H1 (cell line): Measurements from ENCODE around the gene PAK5. TPM values are rescaled to one million over a fixed set of nuclear protein-coding genes. Genes with fewer than 3 reads are reported as not detected.

Experiments used
- CTCF ChIA-PET: fragments of 300-600 bp; sonication (Branson Sonifier 250); formaldehyde crosslinking; loops from one replicate; lab custom pipeline; 2021; ENCODE audit not compliant: partially characterized antibody; lab: Charles Lee
- POLR2A ChIA-PET: fragments of 300-600 bp; sonication (Branson Sonifier 250); formaldehyde crosslinking; loops from one replicate; lab custom pipeline; 2021; ENCODE audit warnings: inconsistent platforms; ENCODE audit not compliant: partially characterized antibody; lab: Charles Lee
- DNase-seq, 2 experiments: peaks; one replicate each; pipeline versions ENCODE4 v3.0.0 to v3.0.0-alpha.2; 2010 to 2022; ENCODE audit warnings: low spot score in 2 of 2, low read depth in 1 of 2, mixed read lengths in 1 of 2
- FAIRE-seq: peaks from 2 replicates; lab custom pipeline; 2011; peaks lifted over from hg19 to GRCh38; lab: Jason Lieb, UNC
- H2AFZ ChIP-seq: 2 replicates; pipeline ENCODE4 v1.8.1; 2012; ENCODE audit warnings: low read length, inconsistent platforms
- H2AK5ac ChIP-seq: 2 replicates; pipeline ENCODE4 v1.6.1; 2013; ENCODE audit warnings: low read depth, low read length
- H2BK120ac ChIP-seq: replicated peaks from 2 replicates; pipeline ENCODE3; 2013; ENCODE audit warnings: low read depth, low read length, inconsistent platforms
- H2BK12ac ChIP-seq: 2 replicates; pipeline ENCODE4 v1.6.1; 2013; ENCODE audit warnings: low read depth, low read length
- H2BK15ac ChIP-seq: 2 replicates; pipeline ENCODE4 v1.6.1; 2013; ENCODE audit warnings: low read length
- H2BK20ac ChIP-seq: 2 replicates; pipeline ENCODE4 v1.6.1; 2013; ENCODE audit warnings: low read length
- H2BK5ac ChIP-seq: 2 replicates; pipeline ENCODE4 v1.6.1; 2013; ENCODE audit warnings: low read depth, low read length
- H3K14ac ChIP-seq: 2 replicates; pipeline ENCODE4 v1.6.1; 2013; ENCODE audit warnings: inconsistent platforms; ENCODE audit not compliant: insufficient read length
- H3K18ac ChIP-seq: 2 replicates; pipeline ENCODE4 v1.6.1; 2013; ENCODE audit warnings: low read length; ENCODE audit errors: extremely low read depth
- H3K23ac ChIP-seq: 2 replicates; pipeline ENCODE4 v1.6.1; 2013; ENCODE audit warnings: inconsistent platforms; ENCODE audit not compliant: insufficient read length
- H3K23me2 ChIP-seq: 2 replicates; pipeline ENCODE4 v1.6.1; 2013; ENCODE audit warnings: low read depth, low read length
- H3K27ac ChIP-seq: 2 replicates; pipeline ENCODE4 v1.6.1; 2011; ENCODE audit warnings: low read depth, low read length, inconsistent platforms
- H3K27me3 ChIP-seq, 4 experiments: replicated peaks in 1 of 4; 1 replicate in 1 of 4; 2 replicates in 3 of 4; pipeline versions ENCODE4 v1.6.1 to v1.8.1; 2011 to 2013; ENCODE audit warnings: low read length in 3 of 4, mild to moderate bottlenecking in 3 of 4, inconsistent platforms in 2 of 4, mixed read lengths in 2 of 4, moderate library complexity in 1 of 4; ENCODE audit not compliant: control insufficient read depth in 3 of 4, insufficient read depth in 3 of 4; ENCODE audit errors: extremely low read depth in 1 of 4
- H3K36me3 ChIP-seq, 4 experiments: 2 replicates each; pipeline versions ENCODE4 v1.6.1 to v1.8.1; 2011 to 2013; ENCODE audit warnings: mild to moderate bottlenecking in 4 of 4, low read length in 3 of 4, moderate library complexity in 2 of 4, control low read depth in 1 of 4, inconsistent platforms in 1 of 4; ENCODE audit not compliant: insufficient read depth in 4 of 4, control insufficient read depth in 2 of 4
- H3K4ac ChIP-seq: replicated peaks from 2 replicates; pipeline ENCODE3; 2013; ENCODE audit warnings: low read length, low read depth, mixed read lengths, inconsistent platforms; ENCODE audit not compliant: insufficient read length
- H3K4me1 ChIP-seq, 4 experiments: replicated peaks in 1 of 4; 1 replicate in 1 of 4; 2 replicates in 3 of 4; pipeline versions ENCODE4 v1.6.1 to v1.8.1; 2011 to 2013; ENCODE audit warnings: low read length in 3 of 4, inconsistent platforms in 2 of 4, mixed read lengths in 1 of 4; ENCODE audit not compliant: insufficient read depth in 4 of 4, control insufficient read depth in 3 of 4
- H3K4me2 ChIP-seq, 2 experiments: 2 replicates each; pipeline versions ENCODE4 v1.6.1 to v1.8.1; 2011 to 2013; ENCODE audit warnings: low read depth in 2 of 2, low read length in 2 of 2, control low read depth in 1 of 2, inconsistent platforms in 1 of 2, mild to moderate bottlenecking in 1 of 2; ENCODE audit not compliant: insufficient read depth in 1 of 2
- H3K4me3 ChIP-seq, 4 experiments: fragments of 200-600, 300-600 bp in 1 of 4; sonication (generic), shearing (Covaris generic), sonication (Bioruptor Twin) in 1 of 4; 2 replicates each; pipeline versions ENCODE4 v1.5.1 to v1.8.1; 2011 to 2016; ENCODE audit warnings: low read length in 4 of 4, low read depth in 3 of 4, control low read depth in 2 of 4, inconsistent platforms in 2 of 4, mild to moderate bottlenecking in 2 of 4, mixed read lengths in 1 of 4, moderate library complexity in 1 of 4; ENCODE audit not compliant: insufficient read depth in 2 of 4; ENCODE audit errors: extremely low read depth in 1 of 4
- H3K56ac ChIP-seq: replicated peaks from 2 replicates; pipeline ENCODE3; 2013; ENCODE audit warnings: low read depth, mild to moderate bottlenecking, mixed read lengths, low read length, inconsistent platforms; ENCODE audit not compliant: insufficient read length
- H3K79me1 ChIP-seq: 2 replicates; pipeline ENCODE4 v1.6.1; 2013; ENCODE audit warnings: low read depth, low read length, control low read depth
- H3K79me2 ChIP-seq, 2 experiments: 2 replicates each; pipeline versions ENCODE4 v1.6.1 to v1.8.1; 2012 to 2013; ENCODE audit warnings: low read length in 2 of 2, mild to moderate bottlenecking in 2 of 2, inconsistent platforms in 1 of 2; ENCODE audit not compliant: insufficient read depth in 2 of 2, control insufficient read depth in 1 of 2
- H3K9ac ChIP-seq, 4 experiments: replicated peaks in 1 of 4; 1 replicate in 1 of 4; 2 replicates in 3 of 4; pipeline versions ENCODE4 v1.6.1 to v1.8.1; 2011 to 2013; ENCODE audit warnings: low read depth in 3 of 4, low read length in 3 of 4, control low read depth in 2 of 4, mild to moderate bottlenecking in 2 of 4, moderate library complexity in 2 of 4, inconsistent platforms in 1 of 4; ENCODE audit errors: extremely low read depth in 1 of 4
- H3K9me3 ChIP-seq, 2 experiments: 2 replicates each; pipeline versions ENCODE4 v1.6.1 to v1.8.1; 2012 to 2013; ENCODE audit warnings: mild to moderate bottlenecking in 2 of 2, moderate library complexity in 2 of 2, control low read depth in 1 of 2, inconsistent platforms in 1 of 2, low read depth in 1 of 2, low read length in 1 of 2, mixed read lengths in 1 of 2; ENCODE audit not compliant: insufficient read depth in 2 of 2
- H4K20me1 ChIP-seq, 2 experiments: replicated peaks in 1 of 2; 2 replicates each; pipeline versions ENCODE3 to v1.8.1; 2011 to 2013; ENCODE audit warnings: inconsistent platforms in 2 of 2, low read length in 2 of 2, mild to moderate bottlenecking in 1 of 2; ENCODE audit not compliant: insufficient read depth in 2 of 2, control insufficient read depth in 1 of 2
- H4K5ac ChIP-seq: 2 replicates; pipeline ENCODE4 v1.6.1; 2013; ENCODE audit warnings: low read length, low read depth, mixed read lengths, inconsistent platforms; ENCODE audit not compliant: insufficient read length
- H4K8ac ChIP-seq: 2 replicates; pipeline ENCODE4 v1.8.0; 2013; ENCODE audit warnings: mild to moderate bottlenecking, moderate library complexity, low read length, inconsistent platforms; ENCODE audit not compliant: insufficient read depth; ENCODE audit errors: extremely low read depth
- H4K91ac ChIP-seq: replicated peaks from 2 replicates; pipeline ENCODE3; 2013; ENCODE audit warnings: low read length, mixed read lengths, inconsistent platforms; ENCODE audit not compliant: insufficient read length
- ATF2 ChIP-seq: IDR thresholded peaks from 2 replicates; pipeline ENCODE4 v1.6.1; 2012; ENCODE audit warnings: low read length, inconsistent platforms
- E2F6 ChIP-seq: IDR thresholded peaks from 2 replicates; pipeline ENCODE4 v1.6.1; 2012; ENCODE audit warnings: inconsistent platforms
- EZH2 ChIP-seq: fragments of 200-600 bp; sonication (generic); IDR thresholded peaks from 2 replicates; pipeline ENCODE4 v1.7.1; 2012; ENCODE audit warnings: low read depth, mild to moderate bottlenecking, moderate library complexity, low read length, inconsistent platforms; ENCODE audit not compliant: severe bottlenecking
- MAX ChIP-seq: IDR thresholded peaks from 2 replicates; pipeline ENCODE4 v1.6.1; 2012; ENCODE audit warnings: inconsistent platforms
- RNF2 ChIP-seq: fragments of 200-900, 300-1000 bp; sonication (generic); IDR thresholded peaks from 2 replicates; pipeline ENCODE4 v1.7.1; 2016; ENCODE audit warnings: borderline replicate concordance, low read depth, mild to moderate bottlenecking, antibody characterized with exemption, low read length; ENCODE audit not compliant: poor library complexity, severe bottlenecking; ENCODE audit errors: missing control alignments
- SUZ12 ChIP-seq: fragments of 200-600 bp; sonication (generic); IDR thresholded peaks from 2 replicates; pipeline ENCODE4 v1.6.1; 2012; ENCODE audit warnings: mild to moderate bottlenecking, inconsistent platforms, low read length, moderate library complexity, mixed read lengths
- TEAD4 ChIP-seq: IDR thresholded peaks from 2 replicates; pipeline ENCODE4 v1.6.1; 2012; ENCODE audit warnings: low read depth, low read length, inconsistent platforms, mixed read lengths
- YY1 ChIP-seq: IDR thresholded peaks from 2 replicates; pipeline ENCODE4 v1.6.1; 2011; ENCODE audit warnings: low read depth, mild to moderate bottlenecking, low read length
- WGBS, 2 experiments: shearing (Covaris generic) in 1 of 2; methylation state at CpG; one replicate each; pipeline versions ENCODE4 v1.1.6 to v1.1.7; 2013 to 2015; ENCODE audit warnings: low lambda C conversion rate in 2 of 2, mixed read lengths in 2 of 2, inconsistent platforms in 1 of 2, low coverage in 1 of 2, missing lambda C conversion rate in 1 of 2; ENCODE audit not compliant: insufficient replicate concordance in 2 of 2, insufficient coverage in 1 of 2, insufficient read length in 1 of 2; ENCODE audit errors: extremely low coverage in 1 of 2, missing lambda C conversion rate in 1 of 2; 5-methylcytosine and 5-hydroxymethylcytosine counted together
- polyA plus RNA-seq, 7 experiments: library from polyadenylated mRNA; depleted of rRNA in 3 of 7; stranded (reverse) in 5 of 7; unstranded in 2 of 7; fragments of >200 nt in 5 of 7; fragments of 200-250 nt in 2 of 7; gene quantifications; 1 replicate in 5 of 7; 2 replicates in 1 of 7; 4 replicates in 1 of 7; pipeline versions ENCODE4 v1.2.1 to v1.2.3, GENCODE V29; 2011 to 2013; ENCODE audit warnings: missing spikeins in 2 of 7, mixed read lengths in 2 of 7
- total RNA-seq: library from RNA; stranded (reverse); fragmentation: NEBNext Ultra II Directional; extraction: Animal tissue kit (Norgen Biotek cat#: 25700); gene quantifications from 2 replicates; pipeline ENCODE4 v1.2.1, GENCODE V29; 2021

PAK5 gene
- total and polyA plus RNA-seq, 2 of the 8 experiments (the other 6 are each of a cell fraction or from before 2014, with no cell fraction given): 0.54 to 0.80 TPM

GRCh38 chr20:9506280-9506821, 332.5 kb downstream of the PAK5 start:
- Histone ChIP-seq H3K79me1 (no peaks in the 10 kb centered on the region), H3K9me3 (no peaks in the 10 kb centered on the region), H2AK5ac (no peak overlapping the region), H2BK20ac (no peak overlapping the region), H3K9ac (no peak overlapping the region), H2BK12ac (peak overlapping the region; percentile 40; the same call in 1 of the 2 replicates), H4K8ac (no peak overlapping the region), H3K23ac (no peak overlapping the region), H3K14ac (no peak overlapping the region), H2BK120ac (no peak overlapping the region), H4K5ac (no peak overlapping the region), H2BK15ac (peak overlapping the region; percentile 82), H2BK5ac (no peak overlapping the region; the same call in 1 of the 2 replicates), H3K27ac (no peak overlapping the region), H4K20me1 (peaks cover 0 to 5% of the 10 kb centered on the region in 2 experiments), H3K4me3 (peak overlapping the region in 3 of 4 experiments; percentile 23 to 55 (median 35); a peak in 6 of 8 replicates), H3K18ac (peak overlapping the region; percentile 62; the same call in 1 of the 2 replicates), H4K91ac (no peak overlapping the region), H3K56ac (no peak overlapping the region), H3K23me2 (peaks cover 7% of the 10 kb centered on the region; the same call in 1 of the 2 replicates), H3K4ac (no peak overlapping the region), H3K36me3 (no peaks in the 10 kb centered on the region), H3K4me2 (peak overlapping the region; percentile 80 to 82), H2AFZ (0 out of 2 replicates have a peak overlapping the region, but pooled peaks have one; percentile 4), H3K4me1 (peaks cover 3 to 25% (median 15%) of the 10 kb centered on the region in 4 experiments), H3K79me2 (no peaks in the 10 kb centered on the region), H3K27me3 (peaks cover 56 to 70% (median 68%) of the 10 kb centered on the region in 4 experiments)
- DNase-seq: peak in 1 of 2 experiments; percentile 57
- FAIRE-seq: no peak
- CTCF ChIA-PET: interaction anchor here (0.6 to 7.8 kb wide), 8 partner anchors 12 to 114 kb away, joined by 3 to 79 read pairs (median 6); partner anchors contain the start of gene LAMP5
- POLR2A ChIA-PET: interaction anchor here (1.2 kb wide), 1 partner anchor 8 kb away, joined by 3 read pairs; the partner anchor contains the start of gene LAMP5
- 8% methylated on average over 23 of the region's 34 CpGs; no CpG with 5 or more reads in 1 of the 2 experiments for WGBS, 2 experiments
- TF ChIP-seq YY1 (no peak), TEAD4 (no peak), RNF2 (peak; percentile 37), EZH2 (peak; percentile 84), MAX (peak; percentile 71), E2F6 (peak; percentile 89), SUZ12 (peak; percentile 84; the same call in 1 of the 2 replicates), ATF2 (no peak)
